GM21381 (cell line): ENCODE measurements around the gene RNF128.

Experiments used
- ATAC-seq: cut with Tn5 transposase; IDR thresholded peaks from one replicate; pipeline ENCODE4 v1.9.1; 2021; ENCODE audit warnings: mild to moderate bottlenecking, moderate library complexity; ENCODE audit not compliant: unreplicated experiment

The RNF128 gene, protein sequence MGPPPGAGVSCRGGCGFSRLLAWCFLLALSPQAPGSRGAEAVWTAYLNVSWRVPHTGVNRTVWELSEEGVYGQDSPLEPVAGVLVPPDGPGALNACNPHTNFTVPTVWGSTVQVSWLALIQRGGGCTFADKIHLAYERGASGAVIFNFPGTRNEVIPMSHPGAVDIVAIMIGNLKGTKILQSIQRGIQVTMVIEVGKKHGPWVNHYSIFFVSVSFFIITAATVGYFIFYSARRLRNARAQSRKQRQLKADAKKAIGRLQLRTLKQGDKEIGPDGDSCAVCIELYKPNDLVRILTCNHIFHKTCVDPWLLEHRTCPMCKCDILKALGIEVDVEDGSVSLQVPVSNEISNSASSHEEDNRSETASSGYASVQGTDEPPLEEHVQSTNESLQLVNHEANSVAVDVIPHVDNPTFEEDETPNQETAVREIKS

GRCh38 chrX:106726485-106727437 is at the start of gene RNF128:
TSS of gene RNF128 (plus strand) at chrX:106726701. CDS start at chrX:106726914, 213 bp downstream.
- no peak for ATAC-seq

DNA sequence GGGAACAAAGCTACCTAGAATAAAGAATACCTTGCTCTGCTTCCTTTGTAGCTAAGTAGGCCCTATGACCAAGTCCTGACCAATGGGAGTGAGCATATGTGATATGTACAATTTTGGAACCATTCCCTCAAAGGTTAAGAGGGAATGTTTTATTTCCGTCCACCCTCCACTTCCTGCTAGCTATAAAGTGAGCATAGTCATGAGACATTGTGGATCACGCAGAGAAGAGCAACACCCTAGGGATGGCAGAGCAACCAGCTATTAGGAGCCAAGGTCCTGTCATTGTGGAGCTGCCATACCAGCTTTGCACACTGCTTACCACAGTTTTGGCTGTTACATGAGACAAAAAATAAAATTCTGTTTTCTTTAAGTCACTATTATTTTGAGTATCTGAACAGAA is 45.8 kb upstream of the RNF128 start:
- no peak for ATAC-seq

DNA sequence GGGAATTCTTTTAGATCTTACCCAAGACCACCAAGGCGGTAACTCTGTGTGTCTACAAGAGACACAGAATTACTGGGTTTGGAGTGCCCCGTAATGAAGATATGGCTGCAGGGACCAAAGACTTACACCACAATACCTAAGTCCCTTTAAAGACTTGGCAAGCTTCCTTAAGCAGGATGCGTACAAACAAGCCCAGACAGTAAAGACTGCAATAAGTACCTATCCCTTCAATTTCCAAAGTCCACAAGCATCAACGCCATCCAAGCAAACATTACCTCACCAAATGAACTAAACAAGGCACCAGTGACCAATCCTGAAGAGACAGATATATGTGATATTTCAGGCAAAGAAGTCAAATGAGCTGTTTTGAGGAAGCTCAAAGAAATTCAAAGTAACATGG is 42.3 kb upstream of the RNF128 start:
- ATAC-seq = no peak

DNA sequence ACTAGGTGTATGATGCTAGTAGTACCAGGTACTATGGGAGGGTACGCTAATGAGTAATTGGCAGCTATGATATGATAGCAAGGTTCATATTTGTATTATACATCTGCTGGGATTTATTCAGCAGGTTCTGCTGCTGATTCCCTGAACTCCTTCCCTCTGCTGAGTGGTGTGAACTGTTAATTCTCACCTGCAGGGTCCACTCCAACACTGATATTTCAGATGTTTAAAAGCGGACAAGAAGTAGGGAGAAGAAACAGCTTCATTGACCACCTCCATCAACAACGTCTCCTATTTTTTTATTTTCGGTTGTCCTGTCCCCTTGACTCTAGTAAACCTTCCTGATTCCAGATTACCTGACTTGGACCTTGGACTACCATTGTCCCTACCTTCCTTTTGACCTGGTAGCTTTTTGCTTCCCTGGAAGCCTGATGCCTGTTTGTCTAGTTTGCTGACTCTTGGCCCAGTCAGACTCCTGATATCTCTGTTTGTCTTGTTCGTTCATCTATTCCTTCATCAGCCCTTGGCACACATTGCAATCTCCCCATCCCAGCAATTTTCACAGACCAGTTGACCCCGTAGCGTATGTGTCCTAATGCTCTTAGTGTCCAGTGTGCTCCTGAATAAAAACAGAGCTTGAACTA is 34.0 kb upstream of the RNF128 start:
- no peak for ATAC-seq

- no peak for ATAC-seq
Observed at GRCh38 chrX:106696502-106696901, 30.0 kb upstream of the RNF128 start.

DNA sequence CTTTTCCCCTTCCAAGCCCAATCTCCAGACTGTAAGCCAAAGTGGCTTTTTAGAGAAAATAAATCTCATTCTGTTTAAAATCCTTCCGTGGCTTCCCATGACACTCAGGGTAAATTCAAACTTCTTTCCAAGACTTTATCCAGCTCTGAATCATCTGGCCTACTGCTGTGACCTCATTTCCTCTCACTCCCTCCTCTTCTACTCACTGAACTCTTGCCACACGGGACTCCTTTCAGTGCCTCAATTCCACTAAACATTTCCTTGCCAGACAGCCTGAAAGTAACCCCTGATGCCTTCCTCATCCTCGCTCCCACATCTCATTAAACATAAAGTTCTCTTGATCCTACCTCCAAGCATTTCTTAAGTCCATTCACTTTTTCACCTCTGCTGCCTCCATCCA is 27.8 kb upstream of the RNF128 start:
- no peak for ATAC-seq

DNA sequence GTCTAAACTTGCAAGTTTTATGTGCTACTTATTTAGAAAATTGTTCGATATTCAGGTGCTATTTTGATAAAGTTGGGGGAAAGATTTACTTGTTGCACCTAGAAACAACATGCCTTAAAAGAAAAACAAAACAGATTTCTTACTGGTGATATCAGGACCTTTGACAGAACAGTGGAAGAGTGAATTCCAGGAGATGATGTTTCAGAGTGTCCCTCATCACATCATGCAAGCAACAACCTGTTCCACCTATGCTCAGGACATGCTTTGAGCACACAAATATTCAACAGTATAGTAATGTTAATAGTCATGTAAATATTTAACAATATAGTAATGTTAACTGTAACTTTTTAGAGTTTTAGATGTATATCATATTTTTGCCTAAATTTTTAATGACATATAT is 23.9 kb upstream of the RNF128 start:
- no peak for ATAC-seq

DNA sequence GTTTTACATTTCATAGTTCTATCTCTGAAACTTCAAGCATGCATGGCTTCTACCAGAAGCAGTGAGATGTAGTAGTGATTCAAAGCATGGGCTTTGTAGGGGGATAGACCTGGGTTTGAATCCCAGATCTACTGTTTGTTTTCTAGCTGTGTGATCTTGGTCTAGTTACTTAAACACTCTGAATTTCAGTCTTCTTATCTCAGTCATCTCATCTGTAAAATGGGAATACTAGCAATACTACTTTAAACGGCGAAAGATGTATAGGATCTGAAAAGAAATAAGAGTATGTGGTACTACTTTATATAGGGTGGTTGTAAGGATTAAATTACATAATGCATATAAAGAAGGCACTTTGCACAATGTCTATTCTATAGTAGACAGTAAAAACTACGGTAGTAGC is 20.0 kb upstream of the RNF128 start:
- ATAC-seq = no peak

DNA sequence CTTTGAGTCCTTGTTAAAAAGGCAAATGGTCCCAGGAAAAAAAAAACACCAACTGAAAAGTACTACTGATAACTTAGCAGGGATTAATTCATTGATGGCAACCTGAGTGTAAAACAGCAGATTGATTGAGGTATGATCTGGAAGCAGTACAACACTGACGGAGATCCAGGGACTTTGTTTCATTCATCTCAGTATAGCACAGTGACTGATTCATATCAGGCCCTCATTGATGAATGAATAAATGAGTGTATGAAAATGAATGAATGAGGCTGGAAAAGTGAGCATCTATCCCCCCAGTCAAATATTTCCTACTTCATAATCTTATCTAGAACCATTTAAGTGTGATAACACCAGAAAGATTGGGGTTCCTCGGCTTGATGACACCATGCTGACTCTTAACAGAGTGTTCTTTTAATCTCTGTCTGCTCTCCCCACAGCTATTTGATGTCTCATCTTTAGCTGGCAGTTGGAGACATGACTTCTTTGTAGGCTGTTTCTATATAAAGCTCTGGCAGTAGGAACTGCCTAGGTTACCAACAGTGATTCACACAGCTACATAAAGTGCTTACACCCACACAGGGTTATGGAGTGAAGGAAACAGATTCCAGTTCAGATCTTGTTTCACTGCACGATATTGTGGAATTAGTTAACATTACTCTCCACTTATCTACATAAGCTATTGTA is 18.6 kb upstream of the RNF128 start:
- ATAC-seq = no peak

- ATAC-seq = no peak
Observed at GRCh38 chrX:106710771-106711170, 15.7 kb upstream of the RNF128 start.

DNA sequence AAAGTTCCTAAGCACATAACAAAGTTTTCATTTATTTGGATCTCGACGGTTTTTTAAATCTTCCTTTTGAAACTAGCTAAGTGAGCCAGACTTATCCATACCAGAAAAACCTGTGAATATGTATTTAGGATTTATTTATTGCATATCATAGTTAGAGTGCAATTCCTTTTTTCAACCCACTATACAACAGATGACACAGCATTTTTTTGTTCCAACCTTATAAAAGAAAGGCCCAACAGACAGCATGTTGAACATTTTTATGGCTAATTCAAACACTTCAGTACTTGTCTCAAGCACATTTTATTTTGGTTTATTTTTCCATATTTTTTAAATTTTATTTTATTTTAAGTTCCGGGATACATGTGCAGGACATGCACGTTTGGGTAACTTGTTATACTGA is 15.1 kb upstream of the RNF128 start:
- ATAC-seq = no peak

- no peak for ATAC-seq
Observed at GRCh38 chrX:106716004-106716403, 10.5 kb upstream of the RNF128 start.

GRCh38 chrX:106716463-106716862 is 10.0 kb upstream of the RNF128 start:
- no peak for ATAC-seq

DNA sequence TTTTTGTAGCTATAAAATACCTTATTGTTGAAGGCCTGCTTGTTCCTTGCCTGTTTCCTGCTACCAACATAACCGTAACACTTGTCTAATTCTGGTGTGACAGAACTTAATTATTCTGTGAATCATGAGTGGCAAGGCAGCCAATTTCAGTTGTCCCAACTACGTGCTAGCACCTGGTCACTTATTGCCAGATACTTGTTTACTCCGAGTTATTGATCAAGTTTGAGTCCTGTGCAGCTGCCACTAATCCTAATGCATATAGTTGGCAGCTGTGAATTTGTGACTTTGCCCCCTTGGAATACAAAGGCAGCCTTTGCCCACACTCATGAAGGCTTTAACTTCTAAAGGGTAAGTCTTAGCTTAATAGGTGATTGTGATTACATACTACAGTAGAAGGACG is 7.8 kb upstream of the RNF128 start:
- ATAC-seq = no peak

DNA sequence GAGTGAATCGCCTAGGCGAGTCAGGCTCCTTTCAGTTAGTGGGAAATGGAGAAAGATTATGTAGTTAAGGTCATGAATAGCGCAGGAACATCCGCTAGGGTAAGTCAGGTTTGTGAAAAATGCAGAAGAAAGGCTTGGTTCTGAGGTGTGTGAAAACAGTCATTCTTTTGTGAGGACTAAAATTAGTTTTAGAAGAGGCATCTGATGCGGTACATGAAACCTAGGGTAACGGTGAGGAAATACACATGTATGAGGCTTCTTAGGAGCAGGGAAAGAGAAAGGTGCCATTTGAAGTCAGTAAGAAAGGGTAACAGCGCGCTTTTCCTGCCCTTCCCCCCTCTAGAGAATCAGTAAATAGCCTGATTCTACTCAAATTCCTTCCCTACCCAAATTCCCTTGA is 570 bp upstream of the RNF128 start:
- no peak for ATAC-seq

- no peak for ATAC-seq
Observed at GRCh38 chrX:106728337-106728736, 1.8 kb downstream of the RNF128 start.

DNA sequence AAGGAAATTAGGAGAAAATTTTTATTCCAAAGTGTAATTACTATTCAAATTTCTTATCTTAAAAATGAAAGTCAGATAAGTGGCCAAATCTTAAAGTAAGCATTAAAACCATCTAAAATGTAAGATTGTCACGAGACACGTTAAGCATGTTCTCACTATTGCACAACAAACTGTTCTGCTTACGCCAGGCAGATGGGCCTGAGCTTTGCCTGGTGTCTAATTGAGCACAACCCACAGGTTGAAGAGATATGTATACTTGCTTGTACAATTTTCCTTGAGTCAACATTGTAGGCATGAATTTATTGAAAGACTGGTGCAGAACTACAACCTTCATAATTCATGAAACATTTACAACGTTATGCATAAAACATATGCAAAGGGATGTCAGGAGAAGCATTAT is 3.9 kb downstream of the RNF128 start:
- no peak for ATAC-seq

DNA sequence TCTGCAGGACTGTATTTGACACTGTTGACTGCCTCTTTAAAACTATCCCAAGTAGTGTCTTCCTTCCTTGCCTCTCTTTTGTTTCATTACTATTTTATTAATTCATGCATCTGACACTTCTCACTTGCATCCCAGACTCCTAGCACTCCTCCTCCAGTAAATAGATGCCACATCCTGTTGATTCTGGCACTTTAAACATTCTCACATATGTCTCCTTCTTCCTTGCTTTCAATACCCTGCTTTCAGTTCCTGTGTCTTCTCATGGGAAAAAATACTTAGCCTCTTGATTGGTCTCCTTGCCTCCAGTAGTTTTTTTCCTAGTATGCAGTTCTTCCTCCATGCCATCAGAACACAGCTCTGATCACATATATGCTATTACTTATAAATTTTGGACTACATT is 5.1 kb downstream of the RNF128 start:
- ATAC-seq = no peak

DNA sequence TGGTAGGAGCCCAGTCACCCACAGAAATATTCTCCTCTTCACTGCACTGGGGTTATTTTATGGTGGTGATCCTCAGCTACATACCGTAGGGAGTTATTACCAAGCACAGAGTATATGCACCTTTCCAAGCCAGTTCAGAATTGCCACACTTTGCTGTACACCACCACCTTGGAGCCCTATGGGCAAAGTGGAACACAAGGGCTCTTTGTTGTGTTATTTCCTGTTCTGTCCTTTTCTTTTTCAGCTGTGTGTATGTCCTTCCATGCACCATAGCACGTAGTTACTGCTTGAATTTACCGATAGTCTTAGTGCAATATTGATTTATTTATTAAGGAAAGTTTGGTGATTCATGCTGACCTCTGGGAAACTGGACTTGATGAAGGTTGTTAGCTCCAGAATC is 8.3 kb downstream of the RNF128 start:
- ATAC-seq = no peak

- ATAC-seq = no peak
Observed at GRCh38 chrX:106740193-106740780, 13.8 kb downstream of the RNF128 start.
